Endothelial cell of umbilical vein (primary cell): ENCODE measurements around the gene SPEM1. TPM values are rescaled to one million over a fixed set of nuclear protein-coding genes. Genes with fewer than 3 reads are reported as not detected.

Experiments used
- BruUV-seq: library from RNA; stranded (reverse); fragments of 400-500 nt; replicated peaks from 2 replicates; lab custom pipeline; 2021; lab: Mats Ljungman, UMichigan
- CTCF ChIA-PET: fragments of 300-600, 350-600 bp; sonication (Branson Sonifier 250); formaldehyde crosslinking; loops from one replicate; lab custom pipeline; 2021; ENCODE audit warnings: antibody characterized with exemption, inconsistent platforms; lab: Charles Lee
- POLR2A ChIA-PET: fragments of 300-600, 350-600 bp; sonication (Branson Sonifier 250); formaldehyde crosslinking; loops from one replicate; lab custom pipeline; 2021; ENCODE audit warnings: antibody characterized with exemption, inconsistent platforms; lab: Charles Lee
- DNase-seq: peaks from one replicate; pipeline ENCODE4 v3.0.0-alpha.2; 2011; ENCODE audit warnings: low read depth, low spot score
- FAIRE-seq: peaks from 2 replicates; lab custom pipeline; 2011; peaks lifted over from hg19 to GRCh38; lab: Jason Lieb, UNC
- H2AFZ ChIP-seq: 2 replicates; pipeline ENCODE4 v1.6.0; 2012; ENCODE audit warnings: low read depth, low read length, control low read depth, inconsistent platforms
- H3K27ac ChIP-seq: 2 replicates; pipeline ENCODE4 v1.5.1; 2011; ENCODE audit warnings: low read depth, mild to moderate bottlenecking, control low read depth, low read length, moderate library complexity; ENCODE audit not compliant: insufficient read depth
- H3K27me3 ChIP-seq, 2 experiments: 2 replicates each; pipeline versions ENCODE4 v1.6.0 to v1.6.1; 2011; ENCODE audit warnings: low read length in 2 of 2, mixed read lengths in 1 of 2; ENCODE audit not compliant: control insufficient read depth in 2 of 2, insufficient read depth in 2 of 2
- H3K36me3 ChIP-seq, 2 experiments: 2 replicates in 1 of 2; 3 replicates in 1 of 2; pipeline ENCODE4 v1.5.1; 2011; ENCODE audit warnings: low read length in 2 of 2, mild to moderate bottlenecking in 1 of 2, moderate library complexity in 1 of 2; ENCODE audit not compliant: control insufficient read depth in 2 of 2, insufficient read depth in 2 of 2; ENCODE audit errors: extremely low read depth in 1 of 2
- H3K4me1 ChIP-seq: 3 replicates; pipeline ENCODE4 v1.5.1; 2011; ENCODE audit warnings: mild to moderate bottlenecking, low read length; ENCODE audit not compliant: control insufficient read depth, insufficient read depth; ENCODE audit errors: extremely low read depth
- H3K4me2 ChIP-seq: 2 replicates; pipeline ENCODE4 v1.6.1; 2011; ENCODE audit warnings: low read length, control low read depth, mixed read lengths; ENCODE audit not compliant: insufficient read depth
- H3K4me3 ChIP-seq, 3 experiments: fragments of 200-600 bp in 1 of 3; sonication (generic), shearing (Covaris generic) in 1 of 3; replicated peaks in 1 of 3; 2 replicates each; pipeline ENCODE4 v1.5.1; 2011 to 2016; ENCODE audit warnings: control low read depth in 3 of 3, low read length in 3 of 3, mild to moderate bottlenecking in 2 of 3, inconsistent platforms in 1 of 3, low read depth in 1 of 3, moderate library complexity in 1 of 3; ENCODE audit not compliant: insufficient read depth in 1 of 3
- H3K79me2 ChIP-seq: 2 replicates; pipeline ENCODE4 v1.6.0; 2012; ENCODE audit warnings: low read length, inconsistent platforms; ENCODE audit not compliant: control insufficient read depth, insufficient read depth
- H3K9ac ChIP-seq: replicated peaks from 2 replicates; pipeline ENCODE3; 2011; ENCODE audit warnings: low read length, control low read depth; ENCODE audit not compliant: insufficient read depth; ENCODE audit errors: extremely low read depth
- H3K9me1 ChIP-seq: replicated peaks from 3 replicates; pipeline ENCODE4 v1.6.0; 2011; ENCODE audit warnings: mild to moderate bottlenecking, low read length; ENCODE audit not compliant: control insufficient read depth, insufficient read depth; ENCODE audit errors: extremely low read depth
- H3K9me3 ChIP-seq: replicated peaks from 2 replicates; pipeline ENCODE4 v1.5.1; 2012; ENCODE audit warnings: low read length, inconsistent platforms; ENCODE audit not compliant: control insufficient read depth, insufficient read depth
- H4K20me1 ChIP-seq: replicated peaks from 2 replicates; pipeline ENCODE3; 2011; ENCODE audit warnings: mild to moderate bottlenecking, low read length; ENCODE audit not compliant: control insufficient read depth, insufficient read depth; ENCODE audit errors: extremely low read depth
- EZH2 ChIP-seq: IDR thresholded peaks from 2 replicates; pipeline ENCODE4 v1.6.1; 2012; ENCODE audit warnings: borderline replicate concordance, low read depth, mild to moderate bottlenecking, moderate library complexity, low read length, inconsistent platforms; ENCODE audit not compliant: severe bottlenecking
- FOS ChIP-seq: IDR thresholded peaks from 2 replicates; pipeline ENCODE4 v1.6.1; 2011; ENCODE audit warnings: mild to moderate bottlenecking, low read length, moderate library complexity, borderline replicate concordance; ENCODE audit not compliant: insufficient read depth
- GATA2 ChIP-seq: IDR thresholded peaks from 2 replicates; pipeline ENCODE4 v1.7.0; 2011; ENCODE audit warnings: low read depth, mild to moderate bottlenecking, moderate library complexity, mixed read lengths, low read length; ENCODE audit not compliant: insufficient read length, insufficient read depth
- JUN ChIP-seq: IDR thresholded peaks from 2 replicates; pipeline ENCODE4 v1.6.1; 2011; ENCODE audit warnings: borderline replicate concordance, low read depth; ENCODE audit not compliant: insufficient read length, insufficient read depth
- MYC ChIP-seq: IDR thresholded peaks from one replicate; pipeline ENCODE4 v1.6.1; 2011; ENCODE audit warnings: mild to moderate bottlenecking, low read depth, low read length
- POLR2A ChIP-seq: IDR thresholded peaks from 2 replicates; pipeline ENCODE4 v1.6.1; 2012; ENCODE audit warnings: low read depth, mild to moderate bottlenecking, control low read depth, low read length
- POLR2AphosphoS5 ChIP-seq: IDR thresholded peaks from 2 replicates; pipeline ENCODE4 v1.6.1; 2012; ENCODE audit warnings: low read depth, mild to moderate bottlenecking, control low read depth, low read length, moderate library complexity; ENCODE audit not compliant: insufficient read depth
- dilution Hi-C: fragments of 300-500 bp; cut with MboI; formaldehyde crosslinking; loops from one replicate; pipeline ENCODE4 v1.15.0; 2019; ENCODE audit warnings: low sequenced_read_pairs; ENCODE audit not compliant: extremely low pct_ligation_motif_present
- intact Hi-C: fragments of 100-400 bp; cut with micrococcal nuclease; formaldehyde crosslinking; loops from one replicate; pipeline ENCODE4 v1.10.0; 2022
- polyA plus RNA-seq, 4 experiments: library from polyadenylated mRNA; depleted of rRNA in 3 of 4; stranded (reverse) in 3 of 4; unstranded in 1 of 4; fragments of >200 nt; gene quantifications; 2 replicates each; pipeline versions ENCODE4 v1.2.1 to v1.2.3, GENCODE V29; 2011 to 2012; ENCODE audit warnings: missing spikeins in 1 of 4
- total RNA-seq: library from RNA; stranded (reverse); gene quantifications from 2 replicates; pipeline ENCODE4 v1.2.3, GENCODE V29; 2021
- TF ChIP-seq, protein P1 (sequence below): IDR thresholded peaks from 2 replicates; pipeline ENCODE4 v1.6.1; 2011; ENCODE audit not compliant: insufficient read depth, insufficient read length
- TF ChIP-seq, protein P2 (sequence below), 2 donors: IDR thresholded peaks; 1 replicate in 1 of 2; 2 replicates in 1 of 2; pipeline ENCODE4 v1.5.1; 2011; ENCODE audit warnings: low read length in 2 of 2, mild to moderate bottlenecking in 2 of 2, moderate library complexity in 2 of 2, control low read depth in 1 of 2, inconsistent platforms in 1 of 2, low read depth in 1 of 2; ENCODE audit not compliant: insufficient read depth in 1 of 2; ENCODE audit errors: extremely low read depth in 1 of 2

Gene SPEM1
- total and polyA plus RNA-seq, 2 donors (not counting 3 experiments of a cell fraction or from before 2014, with no cell fraction given), result not detected

DNA sequence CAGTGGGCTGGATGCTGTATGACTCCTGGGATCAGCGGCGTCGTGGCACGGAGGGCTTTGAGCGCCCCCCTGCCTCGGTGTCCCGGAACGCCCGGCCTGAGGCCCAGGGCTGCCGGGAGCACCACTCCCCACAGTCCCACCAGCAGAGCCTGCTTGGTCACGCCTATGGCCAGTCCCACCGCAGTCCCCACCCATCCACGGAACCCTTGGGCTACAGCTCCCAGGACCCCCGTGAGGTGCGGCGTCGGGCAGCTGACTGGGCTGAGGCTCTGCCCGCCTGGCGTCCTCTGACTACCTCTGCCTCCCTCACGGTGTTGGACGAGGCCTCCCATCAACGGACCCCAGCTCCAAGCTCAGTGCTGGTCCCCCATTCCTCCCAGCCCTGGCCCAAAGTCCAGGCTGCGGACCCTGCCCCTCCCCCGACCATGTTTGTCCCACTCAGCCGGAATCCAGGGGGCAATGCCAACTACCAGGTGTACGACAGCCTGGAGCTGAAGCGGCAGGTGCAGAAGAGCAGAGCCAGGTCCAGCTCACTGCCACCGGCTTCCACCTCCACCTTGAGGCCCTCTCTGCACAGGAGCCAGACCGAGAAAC lies 6.9 kb downstream of the SPEM1 start:
- POLR2A ChIA-PET, result interaction anchor here (0.9 kb wide), 1 partner anchor 23 kb away, joined by 3 read pairs; the partner anchor contains the start of gene TMEM256
- CTCF ChIA-PET, result interaction anchor here (0.7 to 0.8 kb wide), 2 partner anchors 37 to 71 kb away, joined by 3 read pairs; no protein-coding TSS in a partner anchor
- H2AFZ ChIP-seq, result no peak overlapping the region
- H3K9ac ChIP-seq, result no peak overlapping the region
- intact Hi-C loops (no loop called here), dilution Hi-C loops (no loop called here)
- H3K9me1 ChIP-seq, result no peaks in the 10 kb centered on the region
- H3K4me2 ChIP-seq, result no peak overlapping the region
- no peak overlapping the region for H3K27ac ChIP-seq
- no peak for FAIRE-seq
- no peaks in the 10 kb centered on the region for H3K27me3 ChIP-seq
- no peaks in the 10 kb centered on the region for H3K9me3 ChIP-seq
- BruUV-seq, result no TSS peak
- H3K4me3 ChIP-seq, result no peak overlapping the region
- H3K79me2 ChIP-seq, result no peaks in the 10 kb centered on the region
- H4K20me1 ChIP-seq, result no peaks in the 10 kb centered on the region
- no peak for TF ChIP-seq POLR2AphosphoS5
- no peak for TF ChIP-seq GATA2
- TF ChIP-seq EZH2, result no peak
- H3K36me3 ChIP-seq, result no peaks in the 10 kb centered on the region
- no peaks in the 10 kb centered on the region for H3K4me1 ChIP-seq
- DNase-seq, result no peak

DNA sequence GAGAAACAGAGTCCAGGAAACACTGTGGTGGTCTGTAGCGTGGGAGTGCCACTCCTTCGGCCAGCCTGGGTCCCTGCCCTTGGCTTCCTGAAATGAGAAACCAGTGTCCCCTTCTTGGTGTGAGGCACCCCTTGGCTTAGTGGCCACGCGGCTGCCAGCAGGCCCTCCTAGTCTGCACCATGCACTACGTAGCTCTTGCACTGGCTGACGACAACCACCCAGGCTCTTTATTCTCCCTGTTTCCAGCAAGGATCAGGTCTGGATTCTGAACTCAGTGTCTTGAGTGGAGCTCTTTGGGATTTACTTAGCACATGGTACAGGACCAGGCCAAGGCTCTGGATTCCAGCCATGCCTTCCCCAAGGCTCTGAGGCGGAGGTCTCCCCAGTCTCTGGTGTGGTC lies 7.4 kb downstream of the SPEM1 start:
- no peak overlapping the region for H2AFZ ChIP-seq
- H4K20me1 ChIP-seq, result no peaks in the 10 kb centered on the region
- CTCF ChIA-PET, result interaction anchor here (0.8 kb wide), 1 partner anchor 37 kb away, joined by 3 read pairs; no protein-coding TSS in a partner anchor
- no peaks in the 10 kb centered on the region for H3K27me3 ChIP-seq
- no peaks in the 10 kb centered on the region for H3K79me2 ChIP-seq
- no peaks in the 10 kb centered on the region for H3K9me3 ChIP-seq
- TF ChIP-seq POLR2A (no peak), FOS (no peak), EZH2 (no peak), JUN (no peak), POLR2AphosphoS5 (no peak), GATA2 (no peak), MYC (no peak)
- TF ChIP-seq, protein P1, sequence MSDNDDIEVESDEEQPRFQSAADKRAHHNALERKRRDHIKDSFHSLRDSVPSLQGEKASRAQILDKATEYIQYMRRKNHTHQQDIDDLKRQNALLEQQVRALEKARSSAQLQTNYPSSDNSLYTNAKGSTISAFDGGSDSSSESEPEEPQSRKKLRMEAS, result no peak
- TF ChIP-seq, protein P2, sequence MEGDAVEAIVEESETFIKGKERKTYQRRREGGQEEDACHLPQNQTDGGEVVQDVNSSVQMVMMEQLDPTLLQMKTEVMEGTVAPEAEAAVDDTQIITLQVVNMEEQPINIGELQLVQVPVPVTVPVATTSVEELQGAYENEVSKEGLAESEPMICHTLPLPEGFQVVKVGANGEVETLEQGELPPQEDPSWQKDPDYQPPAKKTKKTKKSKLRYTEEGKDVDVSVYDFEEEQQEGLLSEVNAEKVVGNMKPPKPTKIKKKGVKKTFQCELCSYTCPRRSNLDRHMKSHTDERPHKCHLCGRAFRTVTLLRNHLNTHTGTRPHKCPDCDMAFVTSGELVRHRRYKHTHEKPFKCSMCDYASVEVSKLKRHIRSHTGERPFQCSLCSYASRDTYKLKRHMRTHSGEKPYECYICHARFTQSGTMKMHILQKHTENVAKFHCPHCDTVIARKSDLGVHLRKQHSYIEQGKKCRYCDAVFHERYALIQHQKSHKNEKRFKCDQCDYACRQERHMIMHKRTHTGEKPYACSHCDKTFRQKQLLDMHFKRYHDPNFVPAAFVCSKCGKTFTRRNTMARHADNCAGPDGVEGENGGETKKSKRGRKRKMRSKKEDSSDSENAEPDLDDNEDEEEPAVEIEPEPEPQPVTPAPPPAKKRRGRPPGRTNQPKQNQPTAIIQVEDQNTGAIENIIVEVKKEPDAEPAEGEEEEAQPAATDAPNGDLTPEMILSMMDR (IDR thresholded peaks at IDR 0.05; ENCODE audit: extremely low read depth in 1 of 2, insufficient read depth in 1 of 2, low read depth in 1 of 2, low read length in 2 of 2), result no peak
- no peaks in the 10 kb centered on the region for H3K36me3 ChIP-seq
- H3K4me2 ChIP-seq, result no peak overlapping the region
- intact Hi-C loops (no loop called here), dilution Hi-C loops (no loop called here)
- FAIRE-seq (no peak), DNase-seq (no peak)
- BruUV-seq, result no TSS peak
- no peak overlapping the region for H3K4me3 ChIP-seq
- POLR2A ChIA-PET, result no interaction called here
- no peaks in the 10 kb centered on the region for H3K9me1 ChIP-seq
- no peak overlapping the region for H3K9ac ChIP-seq
- H3K27ac ChIP-seq, result no peak overlapping the region
- H3K4me1 ChIP-seq, result no peaks in the 10 kb centered on the region
